HepG2 (cell line): Measurements from ENCODE around the gene GPC6. TPM values are rescaled to one million over a fixed set of nuclear protein-coding genes. Genes with fewer than 3 reads are reported as not detected.

Experiments
- ATAC-seq: fragments of 200-7000 bp; cut with Tn5 transposase; 3 replicates; pipeline ENCODE4 v1.9.1; 2020; ENCODE audit warnings: mild to moderate bottlenecking, moderate library complexity
- BruUV-seq: library from RNA; stranded (reverse); fragments of 400-500 nt; replicated peaks from 2 replicates; lab custom pipeline; 2021; lab: Mats Ljungman, UMichigan
- CTCF ChIA-PET: fragments of 300-600 bp; formaldehyde crosslinking; extraction: SDS; loops from one replicate; lab custom pipeline; 2021; ENCODE audit warnings: low total read pairs, inconsistent platforms, low intra/inter-chr PET ratio; lab: Yijun Ruan, JAX
- POLR2A ChIA-PET: fragments of 350-600 bp; sonication (Branson Sonifier 250); formaldehyde crosslinking; loops from one replicate; lab custom pipeline; 2020; ENCODE audit warnings: antibody characterized with exemption, inconsistent platforms; lab: Yijun Ruan, JAX
- DNase-seq: peaks from one replicate; pipeline ENCODE4 v3.0.0-alpha.2; 2015; ENCODE audit warnings: low spot score
- FAIRE-seq: peaks from 3 replicates; lab custom pipeline; 2011; peaks lifted over from hg19 to GRCh38; lab: Jason Lieb, UNC
- H2AFZ ChIP-seq: one replicate; pipeline ENCODE4 v1.6.1; 2011; ENCODE audit warnings: low read length, inconsistent platforms
- H3K27ac ChIP-seq: fragments of 300-600 bp; 3 replicates; pipeline ENCODE4 v1.8.0; 2011; ENCODE audit warnings: mixed run types, mild to moderate bottlenecking, mixed read lengths, low read length, inconsistent platforms; ENCODE audit not compliant: insufficient read depth; ENCODE audit errors: extremely low read length
- H3K27me3 ChIP-seq, 2 experiments: fragments of 200-600 bp in 1 of 2; 2 replicates in 1 of 2; 3 replicates in 1 of 2; pipeline versions ENCODE4 v1.6.0 to v1.8.0; 2011; ENCODE audit warnings: low read length in 2 of 2, mild to moderate bottlenecking in 2 of 2, moderate library complexity in 2 of 2, inconsistent platforms in 1 of 2; ENCODE audit not compliant: insufficient read depth in 2 of 2, control insufficient read depth in 1 of 2
- H3K36me3 ChIP-seq, 2 experiments: fragments of 200-600 bp in 1 of 2; replicated peaks in 1 of 2; 2 replicates in 1 of 2; 3 replicates in 1 of 2; pipeline versions ENCODE4 v1.5.1 to v1.8.0; 2011; ENCODE audit warnings: low read length in 2 of 2, inconsistent platforms in 1 of 2; ENCODE audit not compliant: insufficient read depth in 2 of 2, control insufficient read depth in 1 of 2
- H3K4me1 ChIP-seq: 2 replicates; pipeline ENCODE4 v1.5.1; 2012; ENCODE audit warnings: low read length, inconsistent platforms; ENCODE audit not compliant: insufficient read depth
- H3K4me2 ChIP-seq: 2 replicates; pipeline ENCODE4 v1.6.0; 2011; ENCODE audit warnings: low read depth, low read length, inconsistent platforms
- H3K4me3 ChIP-seq, 3 experiments: fragments of 200-600 bp in 1 of 3; sonication (generic), shearing (Covaris generic) in 1 of 3; replicated peaks in 1 of 3; 2 replicates each; pipeline ENCODE4 v1.5.1; 2011 to 2016; ENCODE audit warnings: low read length in 3 of 3, inconsistent platforms in 2 of 3, low read depth in 2 of 3, mild to moderate bottlenecking in 2 of 3, control low read depth in 1 of 3, mixed read lengths in 1 of 3; ENCODE audit not compliant: insufficient read depth in 1 of 3
- H3K79me2 ChIP-seq: one replicate; pipeline ENCODE4 v1.6.1; 2011; ENCODE audit warnings: low read length, inconsistent platforms; ENCODE audit not compliant: insufficient read depth
- H3K9ac ChIP-seq: 2 replicates; pipeline ENCODE4 v1.6.0; 2011; ENCODE audit warnings: mild to moderate bottlenecking, low read depth, low read length, inconsistent platforms; ENCODE audit not compliant: insufficient read depth
- H3K9me3 ChIP-seq: 2 replicates; pipeline ENCODE4 v1.5.1; 2012; ENCODE audit warnings: mild to moderate bottlenecking, low read length
- H4K20me1 ChIP-seq: 2 replicates; pipeline ENCODE4 v1.6.0; 2011; ENCODE audit warnings: inconsistent platforms, mild to moderate bottlenecking, low read length, moderate library complexity; ENCODE audit not compliant: insufficient read depth
- ARNT2 ChIP-seq: sonication (generic); formaldehyde crosslinking; IDR thresholded peaks from 2 replicates; pipeline ENCODE4 v1.8.0; 2022; ENCODE audit warnings: mild to moderate bottlenecking, low read depth, missing genetic modification reagents, moderate library complexity
- BORCS8-MEF2B ChIP-seq: sonication (generic); formaldehyde crosslinking; IDR thresholded peaks from 2 replicates; pipeline ENCODE4 v1.8.0; 2022; ENCODE audit warnings: mild to moderate bottlenecking, missing genetic modification reagents
- KDM3A ChIP-seq: IDR thresholded peaks from 2 replicates; pipeline ENCODE4 v1.6.1; 2018; ENCODE audit warnings: low read depth, missing compliant biosample characterization
- MLXIP ChIP-seq: sonication (generic); formaldehyde crosslinking; IDR thresholded peaks from 2 replicates; pipeline ENCODE4 v1.9.0; 2021; ENCODE audit warnings: missing genetic modification reagents, borderline replicate concordance
- NCOA1 ChIP-seq: sonication (generic); formaldehyde crosslinking; IDR thresholded peaks from 2 replicates; pipeline ENCODE4 v1.9.0; 2021; ENCODE audit warnings: missing genetic modification reagents
- PATZ1 ChIP-seq: sonication (generic); formaldehyde crosslinking; IDR thresholded peaks from 2 replicates; pipeline ENCODE4 v1.4.0; 2020; ENCODE audit warnings: missing genetic modification reagents
- POGZ ChIP-seq: sonication (generic); formaldehyde crosslinking; IDR thresholded peaks from 2 replicates; pipeline ENCODE4 v1.4.0; 2020; ENCODE audit warnings: mild to moderate bottlenecking, missing genetic modification reagents
- TAF15 ChIP-seq: fragments of 200-400 bp; formaldehyde crosslinking; IDR thresholded peaks from one replicate; pipeline ENCODE4 v1.6.1; 2018; ENCODE audit warnings: mild to moderate bottlenecking, low read depth, low read length; ENCODE audit not compliant: poor library complexity, severe bottlenecking
- ZMAT5 ChIP-seq: sonication (generic); formaldehyde crosslinking; IDR thresholded peaks from 2 replicates; pipeline ENCODE4 v1.5.0; 2020; ENCODE audit warnings: mild to moderate bottlenecking, low read depth, missing genetic modification reagents, borderline replicate concordance
- ZNF280D ChIP-seq: sonication (generic); formaldehyde crosslinking; IDR thresholded peaks from 2 replicates; pipeline ENCODE4 v1.5.1; 2020; ENCODE audit warnings: mild to moderate bottlenecking, missing genetic modification reagents
- ZNF468 ChIP-seq: sonication (generic); formaldehyde crosslinking; IDR thresholded peaks from 2 replicates; pipeline ENCODE4 v1.8.0; 2022; ENCODE audit warnings: mild to moderate bottlenecking, moderate library complexity, missing genetic modification reagents
- ZNF550 ChIP-seq: sonication (generic); formaldehyde crosslinking; IDR thresholded peaks from 2 replicates; pipeline ENCODE4 v1.4.0; 2020; ENCODE audit warnings: mild to moderate bottlenecking, missing genetic modification reagents, borderline replicate concordance
- ZNF704 ChIP-seq: sonication (generic); formaldehyde crosslinking; IDR thresholded peaks from 2 replicates; pipeline ENCODE4 v1.8.1; 2023; ENCODE audit warnings: mild to moderate bottlenecking, inconsistent platforms, moderate library complexity, missing genetic modification reagents, borderline replicate concordance
- WGBS: methylation state at CpG from one replicate; pipeline ENCODE4 v1.1.6; 2017; ENCODE audit warnings: low lambda C conversion rate; 5-methylcytosine and 5-hydroxymethylcytosine counted together
- in situ Hi-C: cut with HindIII; loops from 2 replicates; pipeline ENCODE4 v1.10.0; 2017; ENCODE audit warnings: low pct_unique_long_range_greater_than_20kb; ENCODE audit not compliant: extremely low pct_ligation_motif_present
- intact Hi-C: fragments of 100-400 bp; cut with micrococcal nuclease; formaldehyde crosslinking; loops from one replicate; pipeline ENCODE4 v1.10.0; 2022; ENCODE audit not compliant: unreplicated experiment
- polyA plus RNA-seq, 8 experiments: library from polyadenylated mRNA; depleted of rRNA in 3 of 8; stranded (reverse) in 7 of 8; unstranded in 1 of 8; fragments of >200 nt; fragmentation: Illumina TruSeq in 4 of 8; extraction: Trizol in 4 of 8; gene quantifications; 2 replicates each; pipeline versions ENCODE4 v1.2.1 to v1.2.3, GENCODE V29; 2011 to 2016; ENCODE audit warnings: low read depth in 4 of 8, missing spikeins in 1 of 8, mixed read lengths in 1 of 8; ENCODE audit not compliant: insufficient read depth in 1 of 8
- total RNA-seq, 5 experiments: library from RNA; depleted of rRNA; stranded (reverse); fragments of >200 nt; fragmentation: Illumina TruSeq; extraction: Trizol; gene quantifications; 2 replicates each; pipeline ENCODE4 v1.2.3, GENCODE V29; 2016; ENCODE audit warnings: low read depth in 1 of 5

The GPC6 gene
- total and polyA plus RNA-seq, 2 of the 13 experiments (the other 11 are each of a cell fraction or from before 2014, with no cell fraction given), result 24.5 to 33.9 TPM

- no peak for TF ChIP-seq BORCS8-MEF2B (CRISPR knock-in tag)
- no peak for TF ChIP-seq PATZ1
Observed at GRCh38 chr13:93936901-93937300, 710.3 kb downstream of the GPC6 start (continued).

- Histone ChIP-seq H2AFZ (no peak overlapping the region), H3K4me2 (no peak overlapping the region), H3K36me3 (no peaks in the 10 kb centered on the region), H3K9me3 (no peaks in the 10 kb centered on the region), H3K79me2 (no peaks in the 10 kb centered on the region), H3K4me3 (no peak overlapping the region), H3K27me3 (no peaks in the 10 kb centered on the region), H4K20me1 (no peaks in the 10 kb centered on the region), H3K4me1 (no peaks in the 10 kb centered on the region), H3K27ac (no peak overlapping the region), H3K9ac (no peak overlapping the region)
- ATAC-seq, result no peak
- no TSS peak for BruUV-seq
- in situ Hi-C loops (no loop called here), intact Hi-C loops (no loop called here)
- no peak for FAIRE-seq
- ChIA-PET POLR2A (no interaction called here), CTCF (no interaction called here)
- DNase-seq, result no peak
- 86% methylated on average over 2 of the region's 2 CpGs for WGBS
- no peak for TF ChIP-seq KDM3A (CRISPR knock-in tag)
- no peak for TF ChIP-seq ZNF704 (CRISPR knock-in tag)
- no peak for TF ChIP-seq MLXIP (CRISPR knock-in tag)
- TF ChIP-seq NCOA1 (CRISPR knock-in tag), result no peak
- no peak for TF ChIP-seq POGZ
- TF ChIP-seq ZNF468 (CRISPR knock-in tag), result no peak
- TF ChIP-seq ZMAT5, result no peak
- no peak for TF ChIP-seq TAF15
- no peak for TF ChIP-seq ARNT2 (CRISPR knock-in tag)
- TF ChIP-seq ZNF280D (CRISPR knock-in tag), result no peak
- TF ChIP-seq ZNF550 (CRISPR knock-in tag), result no peak
Observed at GRCh38 chr13:93941444-93941843, 714.8 kb downstream of the GPC6 start.
